DND-41 (cell line): ENCODE data around the gene EPB41L4B.
A peak's percentile ranks its signal among the peaks of the same experiment; 100 is the strongest.

Experiments
- ATAC-seq: fragments of 200-7000 bp; cut with Tn5 transposase; 3 replicates; pipeline ENCODE4 v1.9.1; 2021; ENCODE audit warnings: low read depth; ENCODE audit not compliant: insufficient read depth
- DNase-seq: peaks from one replicate; pipeline ENCODE4 v3.0.0-alpha.2; 2020
- H2AFZ ChIP-seq: 2 replicates; pipeline ENCODE4 v1.6.0; 2012; ENCODE audit warnings: low read depth, low read length
- H3K27ac ChIP-seq: 2 replicates; pipeline ENCODE4 v1.5.1; 2012; ENCODE audit warnings: low read length, inconsistent platforms
- H3K27me3 ChIP-seq: fragments of 200-600 bp; sonication (generic); 2 replicates; pipeline ENCODE4 v1.6.0; 2012; ENCODE audit warnings: low read length, mild to moderate bottlenecking, inconsistent platforms; ENCODE audit not compliant: insufficient read depth, poor library complexity
- H3K36me3 ChIP-seq: 2 replicates; pipeline ENCODE4 v1.5.1; 2012; ENCODE audit warnings: low read length, inconsistent platforms; ENCODE audit not compliant: insufficient read depth
- H3K4me1 ChIP-seq: 2 replicates; pipeline ENCODE4 v1.5.1; 2012; ENCODE audit warnings: mild to moderate bottlenecking, low read length; ENCODE audit not compliant: insufficient read depth
- H3K4me2 ChIP-seq: 2 replicates; pipeline ENCODE4 v1.6.0; 2012; ENCODE audit warnings: mild to moderate bottlenecking, moderate library complexity, low read length, inconsistent platforms; ENCODE audit not compliant: insufficient read depth
- H3K4me3 ChIP-seq, 2 experiments: fragments of 200-600 bp in 1 of 2; shearing (Covaris generic) in 1 of 2; 2 replicates each; pipeline ENCODE4 v1.5.1; 2012 to 2016; ENCODE audit warnings: inconsistent platforms in 2 of 2, low read length in 2 of 2, mild to moderate bottlenecking in 2 of 2, low read depth in 1 of 2, moderate library complexity in 1 of 2
- H3K79me2 ChIP-seq: 2 replicates; pipeline ENCODE4 v1.6.0; 2012; ENCODE audit warnings: low read length, inconsistent platforms; ENCODE audit not compliant: insufficient read depth
- H3K9ac ChIP-seq: 2 replicates; pipeline ENCODE4 v1.6.0; 2012; ENCODE audit warnings: low read depth, mild to moderate bottlenecking, inconsistent platforms, low read length, moderate library complexity
- H3K9me3 ChIP-seq: 2 replicates; pipeline ENCODE4 v1.5.1; 2012; ENCODE audit warnings: low read length, moderate library complexity, mild to moderate bottlenecking, inconsistent platforms; ENCODE audit not compliant: insufficient read depth, severe bottlenecking
- H4K20me1 ChIP-seq: 2 replicates; pipeline ENCODE4 v1.6.0; 2012; ENCODE audit warnings: low read length; ENCODE audit not compliant: insufficient read depth
- CTCF ChIP-seq: IDR thresholded peaks from 2 replicates; pipeline ENCODE4 v1.5.1; 2012; ENCODE audit warnings: borderline replicate concordance, low read length, moderate library complexity, mild to moderate bottlenecking; ENCODE audit not compliant: poor library complexity, severe bottlenecking; ENCODE audit errors: extremely low read depth
- EZH2 ChIP-seq: IDR thresholded peaks from 3 replicates; pipeline ENCODE4 v1.6.1; 2012; ENCODE audit warnings: borderline replicate concordance, low read depth, mild to moderate bottlenecking, moderate library complexity, low read length, inconsistent platforms; ENCODE audit not compliant: severe bottlenecking

EPB41L4B gene

DNA sequence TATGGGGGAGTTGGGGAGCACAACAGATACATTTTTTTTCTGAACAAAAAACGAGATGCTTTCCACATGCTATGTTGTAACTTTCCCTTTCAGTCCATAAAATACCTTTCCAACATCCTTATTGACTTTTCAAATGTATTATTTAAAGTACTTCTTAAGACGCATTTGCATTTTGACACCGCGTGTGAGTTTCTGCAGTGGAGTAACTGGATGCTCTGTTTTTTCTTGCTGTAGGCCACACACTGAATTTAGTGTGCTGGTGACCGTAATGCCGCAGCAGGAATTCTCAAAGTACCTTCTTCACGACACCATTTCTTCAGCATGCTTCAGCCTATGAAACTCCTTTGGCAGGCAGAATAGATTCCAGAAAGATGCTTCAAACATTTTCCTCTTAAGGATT is 14.3 kb upstream of the EPB41L4B start:
- no peak overlapping the region for H3K4me3 ChIP-seq
- H3K9ac ChIP-seq = no peak overlapping the region
- H2AFZ ChIP-seq = no peak overlapping the region
- DNase-seq = no peak
- H3K4me1 ChIP-seq = no peaks in the 10 kb centered on the region
- H3K27ac ChIP-seq = no peak overlapping the region
- no peak overlapping the region for H3K4me2 ChIP-seq
- H3K27me3 ChIP-seq = no peaks in the 10 kb centered on the region
- no peaks in the 10 kb centered on the region for H4K20me1 ChIP-seq
- ATAC-seq = no peak
- TF ChIP-seq EZH2 (no peak), CTCF (no peak)
- no peaks in the 10 kb centered on the region for H3K79me2 ChIP-seq
- no peaks in the 10 kb centered on the region for H3K36me3 ChIP-seq
- H3K9me3 ChIP-seq = no peaks in the 10 kb centered on the region

- no peaks in the 10 kb centered on the region for H4K20me1 ChIP-seq
- H3K4me3 ChIP-seq = no peak overlapping the region
- H2AFZ ChIP-seq = no peak overlapping the region
- TF ChIP-seq CTCF = no peak
- no peak for TF ChIP-seq EZH2
- DNase-seq = no peak
- no peaks in the 10 kb centered on the region for H3K4me1 ChIP-seq
- H3K27me3 ChIP-seq = no peaks in the 10 kb centered on the region
- no peak overlapping the region for H3K9ac ChIP-seq
- H3K4me2 ChIP-seq = no peak overlapping the region
- H3K27ac ChIP-seq = no peak overlapping the region
- no peak for ATAC-seq
- no peaks in the 10 kb centered on the region for H3K36me3 ChIP-seq
- H3K79me2 ChIP-seq = no peaks in the 10 kb centered on the region
- no peaks in the 10 kb centered on the region for H3K9me3 ChIP-seq
Observed at GRCh38 chr9:109331353-109331752, 10.5 kb upstream of the EPB41L4B start.

- Histone ChIP-seq H3K4me2 (no peak overlapping the region), H3K27ac (no peak overlapping the region), H3K79me2 (no peaks in the 10 kb centered on the region), H3K4me3 (no peak overlapping the region), H2AFZ (no peak overlapping the region), H3K27me3 (no peaks in the 10 kb centered on the region), H4K20me1 (no peaks in the 10 kb centered on the region), H3K4me1 (no peaks in the 10 kb centered on the region), H3K9ac (no peak overlapping the region), H3K36me3 (no peaks in the 10 kb centered on the region), H3K9me3 (no peaks in the 10 kb centered on the region)
- DNase-seq = peak; percentile 7
- TF ChIP-seq CTCF = no peak
- TF ChIP-seq EZH2 = no peak
- peak; percentile 61; the same call in 2 of the 3 replicates for ATAC-seq
Observed at GRCh38 chr9:109329638-109330258, 8.9 kb upstream of the EPB41L4B start.
